Measurements from ENCODE around the gene ARHGAP23.

ARHGAP23 gene

GRCh38 chr17:38447502-38448085 is 19.3 kb downstream of the ARHGAP23 start:
- Histone ChIP-seq H3K4me3 (IDR thresholded peaks at IDR 0.05; ENCODE audit: insufficient read depth, low read depth, low read length) (no peak overlapping the region), H3K9ac (no peak overlapping the region), H2AFZ (ENCODE audit: low read depth) (no peak overlapping the region), H3K27ac (no peak overlapping the region), H3K4me1 (ENCODE audit: low read depth, poor library complexity, severe bottlenecking) (peaks cover 33% of the 10 kb centered on the region), H3K79me2 (ENCODE audit: insufficient read depth, low read depth) (no peaks in the 10 kb centered on the region; the same call in 1 of the 2 replicates), H3K36me3 (ENCODE audit: insufficient read depth) (no peaks in the 10 kb centered on the region), H3K27me3 (ENCODE audit: insufficient read depth, low read depth) (no peaks in the 10 kb centered on the region), H4K20me1 (ENCODE audit: insufficient read depth) (no peaks in the 10 kb centered on the region), H3K4me2 (no peak overlapping the region)
- TF ChIP-seq CTCF (conservative IDR thresholded peaks at IDR 0.05; ENCODE audit: low read depth, low read length) = no peak

- TF ChIP-seq CTCF (conservative IDR thresholded peaks at IDR 0.05; ENCODE audit: low read depth, low read length) = no peak
- Histone ChIP-seq H2AFZ (ENCODE audit: low read depth) (no peak overlapping the region), H3K4me1 (ENCODE audit: low read depth, poor library complexity, severe bottlenecking) (peaks cover 26% of the 10 kb centered on the region), H3K27me3 (ENCODE audit: insufficient read depth, low read depth) (no peaks in the 10 kb centered on the region), H3K4me3 (IDR thresholded peaks at IDR 0.05; ENCODE audit: insufficient read depth, low read depth, low read length) (no peak overlapping the region), H3K9ac (no peak overlapping the region), H4K20me1 (ENCODE audit: insufficient read depth) (no peaks in the 10 kb centered on the region), H3K4me2 (no peak overlapping the region), H3K79me2 (ENCODE audit: insufficient read depth, low read depth) (no peaks in the 10 kb centered on the region; the same call in 1 of the 2 replicates), H3K27ac (no peak overlapping the region), H3K36me3 (ENCODE audit: insufficient read depth) (no peaks in the 10 kb centered on the region)
Observed at GRCh38 chr17:38448208-38448771, 20.0 kb downstream of the ARHGAP23 start.

- Histone ChIP-seq H3K4me3 (IDR thresholded peaks at IDR 0.05; ENCODE audit: insufficient read depth, low read depth, low read length) (no peak overlapping the region), H3K79me2 (ENCODE audit: insufficient read depth, low read depth) (no peaks in the 10 kb centered on the region; the same call in 1 of the 2 replicates), H4K20me1 (ENCODE audit: insufficient read depth) (no peaks in the 10 kb centered on the region), H3K4me2 (no peak overlapping the region), H2AFZ (ENCODE audit: low read depth) (no peak overlapping the region), H3K36me3 (ENCODE audit: insufficient read depth) (no peaks in the 10 kb centered on the region), H3K9ac (no peak overlapping the region), H3K27me3 (ENCODE audit: insufficient read depth, low read depth) (no peaks in the 10 kb centered on the region), H3K27ac (no peak overlapping the region), H3K4me1 (ENCODE audit: low read depth, poor library complexity, severe bottlenecking) (peaks cover 19% of the 10 kb centered on the region)
- no peak for TF ChIP-seq CTCF (conservative IDR thresholded peaks at IDR 0.05; ENCODE audit: low read depth, low read length)
Observed at GRCh38 chr17:38449364-38449763, 21.1 kb downstream of the ARHGAP23 start.

GRCh38 chr17:38450557-38451029 is 22.3 kb downstream of the ARHGAP23 start:
- Histone ChIP-seq H3K4me1 (ENCODE audit: low read depth, poor library complexity, severe bottlenecking) (peaks cover 29% of the 10 kb centered on the region), H3K9ac (no peak overlapping the region), H4K20me1 (ENCODE audit: insufficient read depth) (no peaks in the 10 kb centered on the region), H3K4me2 (no peak overlapping the region), H3K79me2 (ENCODE audit: insufficient read depth, low read depth) (peaks cover 4% of the 10 kb centered on the region; the same call in 1 of the 2 replicates), H3K4me3 (IDR thresholded peaks at IDR 0.05; ENCODE audit: insufficient read depth, low read depth, low read length) (no peak overlapping the region), H3K36me3 (ENCODE audit: insufficient read depth) (no peaks in the 10 kb centered on the region), H2AFZ (ENCODE audit: low read depth) (no peak overlapping the region), H3K27me3 (ENCODE audit: insufficient read depth, low read depth) (no peaks in the 10 kb centered on the region), H3K27ac (no peak overlapping the region)
- no peak for TF ChIP-seq CTCF (conservative IDR thresholded peaks at IDR 0.05; ENCODE audit: low read depth, low read length)
